Activated CD4-positive, alpha-beta T cell treated with anti-CD3 and anti-CD28 coated beads, Interleukin-2, amount 50 U/mL, for 48 hours (primary cell): ENCODE measurements around the gene FUS.
"Not testable (repeated sequence)": the region's sequence is repeated elsewhere in the genome, so short reads cannot be mapped to it uniquely, and the experiment has no call there.

ENCODE experiments used
- DNase-seq, 2 experiments: peaks; one replicate each; pipeline ENCODE4 v3.0.0-alpha.2; 2020

The FUS gene

DNA sequence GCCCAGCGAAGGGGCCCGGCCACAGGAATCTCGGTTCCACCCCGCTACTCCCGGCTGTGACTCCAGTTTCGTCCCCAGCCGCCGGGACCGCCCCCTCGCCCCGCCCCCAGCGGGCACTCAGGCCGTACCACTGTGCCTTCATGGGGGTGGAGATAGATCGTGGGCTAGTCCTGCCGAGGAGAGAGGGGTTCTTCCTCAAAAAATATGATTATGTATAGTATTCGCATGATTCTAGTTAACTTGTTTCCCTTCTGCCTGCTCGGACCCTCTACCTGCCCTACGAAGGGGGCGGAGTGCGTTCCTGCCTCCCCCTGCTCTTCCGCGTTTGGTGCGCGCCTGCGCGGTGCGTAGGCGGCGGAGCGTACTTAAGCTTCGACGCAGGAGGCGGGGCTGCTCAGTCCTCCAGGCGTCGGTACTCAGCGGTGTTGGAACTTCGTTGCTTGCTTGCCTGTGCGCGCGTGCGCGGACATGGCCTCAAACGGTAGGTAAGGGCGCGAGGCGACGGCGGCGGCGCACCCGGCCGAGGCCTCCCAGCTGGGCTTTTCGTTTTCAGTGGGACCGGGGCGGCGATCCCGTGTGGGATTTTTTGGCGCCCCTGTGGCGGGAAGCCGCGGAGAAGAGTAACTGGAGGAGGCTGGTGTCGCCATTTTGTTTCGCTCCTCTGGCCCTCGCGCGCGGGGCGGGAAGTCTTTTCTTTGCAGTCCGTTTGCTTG lies at the start of gene FUS:
FUS (plus strand) TSS at position 393 of the 713 bp plus-strand sequence; CDS start at position 469, 76 bp downstream.
- peak; percentile 91 to 92 for DNase-seq

DNA sequence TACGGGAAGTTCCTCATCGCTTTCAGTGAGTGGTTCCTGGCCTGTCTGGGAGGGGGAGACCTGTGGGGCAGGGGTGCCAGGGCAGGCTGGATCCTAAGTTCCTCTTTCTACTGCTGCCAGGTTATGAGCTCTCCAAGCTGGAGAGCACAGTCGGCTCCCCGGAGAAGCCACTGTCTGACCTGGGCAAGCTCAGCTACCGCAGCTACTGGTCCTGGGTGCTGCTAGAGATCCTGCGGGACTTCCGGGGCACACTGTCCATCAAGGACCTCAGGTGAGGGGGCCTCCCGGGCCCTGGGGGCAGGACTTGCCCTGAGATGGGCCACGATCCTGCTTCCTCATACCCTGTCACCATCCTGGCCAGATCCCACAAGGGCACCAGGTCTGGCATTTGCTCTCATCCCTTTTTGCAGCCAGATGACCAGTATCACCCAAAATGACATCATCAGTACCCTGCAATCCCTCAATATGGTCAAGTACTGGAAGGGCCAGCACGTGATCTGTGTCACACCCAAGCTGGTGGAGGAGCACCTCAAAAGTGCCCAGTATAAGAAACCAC lies 49.5 kb upstream of the FUS start:
- no peak for DNase-seq

DNA sequence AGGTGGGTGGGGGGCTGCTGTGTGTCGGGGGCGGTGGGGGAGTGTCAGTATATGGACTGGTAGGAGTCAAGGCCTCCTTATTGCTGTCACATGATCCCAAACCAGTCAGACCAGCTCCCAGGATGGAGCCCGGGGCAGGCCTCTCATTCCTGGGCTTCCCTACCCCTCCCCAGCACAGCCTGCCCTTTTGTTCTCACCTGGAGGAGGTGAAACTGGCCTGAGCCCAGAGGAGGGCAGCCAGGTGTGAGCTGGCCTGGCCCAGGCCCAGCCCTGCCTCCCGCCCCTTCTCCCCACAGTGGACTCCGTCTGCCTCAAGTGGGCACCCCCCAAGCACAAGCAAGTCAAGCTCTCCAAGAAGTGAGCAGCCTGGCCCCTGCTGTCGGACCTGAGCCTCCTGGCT lies 49.0 kb upstream of the FUS start:
- no peak for DNase-seq

DNA sequence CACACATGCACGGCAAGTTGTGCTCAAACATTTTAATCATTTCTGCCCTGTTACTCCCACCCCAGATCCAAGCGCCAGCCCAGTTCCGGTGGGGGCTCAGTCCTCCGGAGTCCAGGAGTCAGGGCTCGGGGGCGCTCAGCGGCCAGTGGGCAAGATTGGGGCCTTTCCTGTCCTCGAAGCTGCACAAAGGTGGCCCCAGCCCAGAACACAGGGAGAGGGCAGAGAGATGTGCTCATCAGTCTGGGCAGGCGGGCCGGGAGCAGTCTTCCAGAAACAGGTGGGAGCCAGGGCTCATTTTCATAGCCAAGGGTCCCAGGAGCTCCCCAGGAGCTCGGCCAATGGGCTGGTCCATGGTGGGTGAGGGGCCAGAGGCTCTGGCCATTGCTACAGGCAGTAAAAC lies 48.5 kb upstream of the FUS start:
- no peak for DNase-seq

DNA sequence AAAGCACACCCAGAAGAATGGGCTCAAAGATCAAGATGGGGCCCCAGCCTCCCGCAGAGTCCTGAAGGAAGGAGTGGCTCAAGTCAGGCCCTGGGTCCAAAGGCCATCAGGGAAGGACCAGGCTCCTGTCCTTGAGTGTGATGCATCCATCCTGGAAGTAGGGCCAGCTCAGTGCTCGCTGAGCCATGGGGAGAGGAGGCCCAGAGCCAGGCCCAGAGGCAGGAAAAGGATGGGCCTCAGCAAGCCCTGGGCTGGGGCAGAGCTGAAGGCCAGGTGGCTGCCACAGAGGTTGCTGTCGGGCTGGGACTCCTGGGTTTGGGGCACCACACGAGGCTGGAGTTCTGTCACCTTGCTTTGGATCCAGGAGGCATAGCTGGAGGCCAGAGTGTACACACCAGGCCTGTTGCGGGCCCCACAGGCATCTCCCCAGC lies 48.1 kb upstream of the FUS start:
- DNase-seq, result no peak

DNA sequence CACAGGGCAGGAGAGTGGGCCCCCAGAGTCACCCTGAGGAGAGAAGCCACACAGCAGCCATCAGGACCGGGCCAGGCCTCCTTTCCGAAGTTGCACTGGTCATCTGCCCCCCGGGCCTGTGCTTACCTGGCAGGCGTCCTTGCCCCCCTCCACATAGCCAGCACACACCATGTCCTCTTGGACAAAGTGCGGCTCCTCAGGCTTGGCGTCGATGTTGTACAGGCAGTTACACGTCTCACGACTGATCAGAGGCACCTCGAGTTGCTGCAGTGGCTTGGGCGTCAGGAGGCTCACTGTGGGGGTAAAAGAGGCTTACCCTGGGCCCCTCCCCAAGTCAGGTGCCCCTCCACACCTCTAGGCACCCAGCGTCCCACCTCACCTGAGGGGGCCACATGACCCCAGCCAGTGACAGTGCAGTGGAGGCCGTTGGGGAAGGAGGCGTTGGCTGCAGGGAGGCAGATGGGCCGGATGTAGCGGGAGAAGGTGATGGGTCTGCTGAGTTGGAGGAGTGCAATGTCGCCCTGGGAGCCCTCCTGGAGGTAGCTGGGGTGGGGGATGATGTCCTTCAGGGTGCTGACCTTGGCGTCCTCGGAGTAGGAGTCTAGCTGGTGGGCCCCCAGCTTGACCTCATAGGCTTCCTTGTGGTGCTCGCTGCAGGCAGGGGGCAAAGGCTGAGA lies 47.5 kb upstream of the FUS start:
- DNase-seq, result no peak

DNA sequence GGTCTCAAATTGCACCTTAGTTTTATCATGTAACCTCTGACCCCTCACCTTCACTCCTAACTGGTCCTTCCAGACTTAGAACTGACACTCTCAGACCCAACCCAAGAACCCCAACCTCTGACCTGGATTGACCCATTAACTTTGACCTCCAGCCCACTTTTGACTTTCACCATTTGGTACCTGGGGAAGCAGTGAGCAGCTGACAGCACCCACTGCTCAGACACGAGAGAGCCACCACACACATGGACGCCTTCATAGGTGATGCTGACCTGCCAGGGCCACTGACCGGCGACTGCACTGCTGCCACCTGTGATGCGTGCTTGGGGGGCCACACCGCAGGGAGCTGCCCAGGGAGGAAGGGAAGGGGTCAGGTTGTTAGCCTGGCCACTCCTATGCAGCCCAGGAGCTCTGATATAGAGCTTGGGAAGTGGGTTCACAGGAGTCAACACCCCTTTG lies 46.9 kb upstream of the FUS start:
- no peak for DNase-seq

DNA sequence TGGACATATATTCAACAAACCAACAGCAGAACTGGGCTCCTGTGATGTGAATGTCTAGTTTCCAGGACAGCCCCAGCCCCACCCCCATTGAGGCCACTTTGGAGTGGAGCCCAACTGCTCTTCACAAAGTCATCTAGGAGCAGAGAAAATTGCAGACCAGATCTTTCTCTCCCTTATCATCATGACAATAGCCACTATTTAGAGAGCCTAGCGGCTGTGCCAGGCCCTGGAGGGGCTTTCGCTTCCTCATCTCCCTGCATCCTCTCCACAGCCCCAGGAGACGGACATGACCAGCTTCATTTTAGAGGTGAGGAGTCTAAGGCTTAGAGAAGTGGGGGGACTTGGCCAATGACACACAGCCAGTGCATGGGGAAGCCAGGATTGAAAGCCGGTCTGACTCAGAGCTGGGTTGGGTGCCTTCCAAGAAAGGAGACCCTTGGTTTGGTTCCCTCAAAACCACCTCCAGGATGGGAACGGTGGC lies 45.8 kb upstream of the FUS start:
- DNase-seq, result no peak

DNA sequence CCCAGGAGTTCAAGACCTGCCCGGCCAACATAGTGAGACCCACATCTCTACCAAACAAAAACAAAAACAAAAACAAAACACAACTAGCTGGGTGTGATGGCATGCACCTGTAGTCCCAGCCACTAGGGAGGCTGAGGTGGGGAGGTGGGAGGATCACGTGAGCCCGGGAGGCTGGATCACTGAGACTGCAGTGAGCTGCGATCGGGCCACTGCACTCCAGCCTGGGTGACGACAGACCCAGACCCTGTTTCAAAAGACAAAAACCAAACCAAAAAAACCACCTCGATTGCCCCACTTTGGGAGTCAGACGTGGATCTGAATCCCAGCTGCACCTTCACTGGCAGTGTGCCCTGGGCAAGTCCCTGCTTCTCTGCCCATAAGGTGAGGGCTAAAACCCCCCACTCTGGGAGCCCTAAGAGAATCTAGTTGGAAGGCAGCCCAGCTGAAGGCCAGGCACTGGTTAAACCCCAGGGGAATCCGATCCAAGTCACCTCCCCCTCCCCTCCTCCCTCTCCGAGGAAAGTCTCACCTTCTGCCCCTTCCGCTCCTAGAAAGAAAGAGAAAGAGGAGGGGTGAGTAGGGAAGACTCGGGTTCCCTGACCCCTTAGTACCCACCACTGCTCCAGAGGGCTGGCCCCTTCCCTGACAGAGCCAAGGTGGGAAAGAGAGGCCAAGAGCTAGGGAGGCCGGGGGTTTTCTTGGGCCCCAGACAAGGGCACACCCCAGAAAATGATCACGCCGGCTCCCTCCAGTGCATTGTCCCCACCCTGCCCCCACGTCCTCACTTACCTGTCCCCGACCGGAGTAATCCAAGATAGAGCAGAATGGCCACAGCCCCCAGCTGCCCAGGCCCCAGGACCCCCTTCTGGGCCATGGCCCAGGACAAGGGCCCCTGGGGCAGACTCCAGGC lies 45.1 kb upstream of the FUS start:
- no peak for DNase-seq

DNA sequence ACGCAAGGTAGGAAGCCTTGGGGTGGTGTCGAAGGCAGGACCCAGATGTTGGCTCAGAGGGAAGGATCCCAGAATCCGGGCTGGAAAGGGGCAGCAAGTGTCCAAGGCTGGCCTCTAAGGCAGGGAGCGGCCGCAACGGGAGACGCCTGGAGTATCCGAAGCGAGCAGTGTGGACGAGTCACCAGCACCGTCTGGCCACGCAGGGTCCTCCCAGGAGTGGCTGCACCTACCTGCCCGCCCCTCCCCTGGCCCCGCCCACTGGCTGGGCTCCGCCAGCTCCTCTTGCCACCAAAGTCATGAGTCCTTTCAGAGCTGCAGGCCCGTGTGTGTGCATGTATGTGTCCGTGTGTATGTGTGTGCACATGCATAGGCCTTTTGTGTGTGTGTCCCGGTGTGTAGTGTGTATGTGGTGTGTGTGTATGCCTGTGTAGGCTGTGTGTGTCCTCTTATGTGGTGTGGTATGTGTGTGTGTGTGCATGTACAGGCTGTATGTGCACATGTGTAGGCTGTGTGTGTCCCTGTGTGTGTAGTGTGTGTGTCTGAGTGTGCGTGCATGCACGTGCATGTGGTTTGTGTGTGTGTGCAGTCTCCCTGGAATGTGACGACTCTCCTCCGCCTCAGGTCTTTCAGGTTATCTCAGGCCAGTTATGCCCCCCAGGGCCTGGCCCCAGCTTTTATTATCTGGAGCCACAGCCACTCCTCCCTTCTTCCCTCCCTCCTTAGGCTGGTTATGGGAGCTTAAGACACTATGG lies 44.2 kb upstream of the FUS start, which contains the start of gene PRSS8:
PRSS8 (minus strand) TSS at position 193 of the 752 bp plus-strand sequence. CDS start 229 bp downstream, outside the sequence.
- no peak for DNase-seq

DNA sequence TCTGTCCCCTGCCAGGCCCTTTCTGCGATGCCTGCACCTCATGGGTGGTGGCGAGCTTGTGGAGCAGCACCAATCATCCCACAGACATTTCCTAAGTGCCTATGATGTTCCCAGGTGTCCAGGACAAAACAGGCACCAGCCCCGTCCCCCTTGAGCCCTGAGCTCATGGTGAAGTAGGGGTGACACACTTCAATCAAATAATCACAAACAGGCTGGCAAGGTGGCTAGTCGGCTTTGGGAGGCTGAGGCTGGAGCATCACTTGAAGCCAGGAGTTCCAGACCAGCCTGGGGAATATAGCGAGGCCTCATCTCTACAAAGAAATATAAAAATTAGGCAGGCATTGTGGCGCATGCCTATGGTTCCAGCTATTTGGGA lies 43.7 kb upstream of the FUS start:
- no peak for DNase-seq

DNA sequence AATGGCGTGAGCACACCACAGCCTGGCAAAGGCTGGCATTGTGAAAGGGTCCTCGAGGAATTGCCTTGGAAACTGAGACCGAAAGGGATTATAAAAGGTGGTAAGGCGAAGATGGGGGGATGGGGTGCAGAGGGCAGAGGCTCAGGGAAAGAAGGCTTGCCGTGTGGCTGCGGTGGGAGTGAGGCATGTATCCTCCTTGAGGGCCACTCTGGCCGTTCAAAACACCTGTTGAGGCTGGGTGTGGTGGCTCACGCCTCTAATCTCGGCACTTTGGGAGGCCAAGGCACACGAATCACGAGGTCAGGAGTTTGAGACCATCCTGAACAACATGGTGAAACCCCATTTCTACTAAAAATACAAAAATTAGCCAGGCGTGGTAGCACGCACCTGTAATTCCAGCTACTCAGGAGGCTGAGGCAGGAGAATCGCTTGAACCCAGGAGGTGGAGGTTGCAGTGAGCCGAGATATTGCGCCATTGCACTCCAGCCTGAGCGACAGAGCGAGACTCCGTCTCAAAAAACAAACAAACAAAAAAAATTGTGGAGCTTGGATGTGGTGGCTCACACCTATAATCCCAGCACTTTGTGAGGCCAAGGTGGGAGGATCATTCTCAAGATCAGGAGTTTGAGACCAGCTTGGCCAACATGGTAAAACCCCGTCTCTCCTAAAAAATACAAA lies 43.0 kb upstream of the FUS start:
- not testable (repeated sequence) for DNase-seq

DNA sequence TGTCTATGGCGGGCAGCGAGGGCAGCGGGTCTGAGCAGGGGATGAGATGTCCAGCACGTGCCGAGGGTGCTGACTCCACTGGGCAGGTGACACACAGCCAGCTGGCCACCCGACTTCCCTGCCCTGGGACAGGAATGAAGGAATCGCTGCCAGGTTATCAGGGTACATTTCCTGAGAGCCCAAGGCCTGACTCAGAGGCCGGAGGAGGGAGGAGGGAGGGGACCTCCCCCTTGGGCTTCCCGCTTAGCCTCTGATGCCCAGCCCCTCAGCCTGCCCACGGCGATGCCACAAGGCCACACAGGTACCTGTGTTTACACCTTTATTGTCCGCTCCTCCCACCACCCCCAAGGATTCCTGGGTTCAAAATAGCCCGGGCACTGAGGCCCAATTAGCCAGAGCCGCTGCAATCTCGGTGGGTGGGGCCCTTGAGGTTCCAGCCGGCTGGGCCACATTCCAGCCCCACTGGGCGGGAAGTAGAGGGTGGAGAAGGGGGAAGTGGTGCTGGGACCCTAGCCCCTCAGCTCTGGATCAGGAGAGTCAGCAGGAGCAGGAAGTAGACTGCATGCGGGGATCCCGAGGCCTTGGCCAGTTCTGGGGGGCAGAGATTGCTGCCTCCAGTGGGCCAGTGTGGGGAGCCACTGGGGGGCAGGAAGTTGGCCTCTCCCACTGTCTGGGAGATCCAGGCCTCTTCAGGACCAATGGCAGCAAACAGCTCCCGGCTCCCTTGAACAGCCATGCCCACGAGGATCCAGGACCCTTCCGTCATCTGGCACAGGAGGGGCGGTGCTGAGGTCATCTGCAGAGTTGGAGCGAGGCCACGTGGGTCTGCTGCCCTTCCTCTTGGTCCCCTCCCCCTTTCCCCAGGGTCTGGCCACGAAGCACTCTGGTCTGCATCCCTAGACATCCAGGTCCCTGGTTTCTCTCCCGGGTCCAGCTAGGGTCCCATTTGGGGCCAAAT lies 41.0 kb upstream of the FUS start:
- DNase-seq, result no peak

DNA sequence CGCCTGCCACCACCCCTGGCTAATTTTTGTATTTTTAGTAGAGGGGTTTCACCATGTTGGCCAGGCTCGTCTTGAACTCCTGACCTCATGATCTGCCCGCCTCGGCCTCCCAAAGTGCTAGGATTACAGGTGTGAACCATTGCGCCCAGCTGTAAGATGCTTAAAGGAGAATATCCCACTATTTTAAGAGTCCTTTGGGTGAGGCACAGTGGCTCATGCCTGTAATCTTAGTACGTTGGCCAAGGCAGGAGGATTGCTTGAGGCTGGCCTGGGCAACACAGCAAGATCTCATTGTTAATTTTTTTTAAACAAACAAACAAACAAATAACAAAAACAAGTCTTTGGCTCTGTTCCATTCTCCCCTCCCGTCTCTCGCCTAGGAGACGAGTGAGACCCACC lies 38.9 kb upstream of the FUS start:
- DNase-seq, result not testable (repeated sequence)

DNA sequence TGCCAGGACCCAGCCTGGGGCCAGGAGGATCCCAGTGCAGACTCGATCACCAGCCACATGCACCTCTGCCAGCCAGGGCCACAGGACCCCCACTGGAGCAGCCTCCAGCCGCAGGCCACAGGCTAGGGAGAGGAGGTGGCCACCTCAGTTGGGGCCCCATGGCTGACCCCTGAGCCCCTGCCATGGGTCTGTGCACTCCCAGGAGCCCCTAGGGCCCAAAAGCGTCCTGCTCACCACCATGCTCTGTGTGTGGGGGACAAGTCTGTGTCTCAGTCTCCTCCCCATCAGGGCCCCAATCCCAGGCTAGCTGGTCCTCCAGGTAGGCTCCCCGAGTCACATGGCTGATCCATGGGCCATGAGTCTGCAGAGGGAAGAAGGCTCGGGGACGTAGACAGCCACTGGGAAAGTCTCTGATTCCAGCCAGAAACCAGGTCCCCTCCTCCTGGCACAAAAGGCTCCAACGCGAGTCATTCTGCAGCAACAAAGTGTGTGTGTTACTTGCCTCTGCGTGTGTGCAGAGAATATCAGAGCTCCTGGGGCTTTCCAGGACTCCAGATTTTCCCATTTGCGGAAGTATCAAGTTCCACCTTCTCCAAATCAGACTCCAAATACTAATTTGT lies 38.3 kb upstream of the FUS start:
- DNase-seq, result no peak

DNA sequence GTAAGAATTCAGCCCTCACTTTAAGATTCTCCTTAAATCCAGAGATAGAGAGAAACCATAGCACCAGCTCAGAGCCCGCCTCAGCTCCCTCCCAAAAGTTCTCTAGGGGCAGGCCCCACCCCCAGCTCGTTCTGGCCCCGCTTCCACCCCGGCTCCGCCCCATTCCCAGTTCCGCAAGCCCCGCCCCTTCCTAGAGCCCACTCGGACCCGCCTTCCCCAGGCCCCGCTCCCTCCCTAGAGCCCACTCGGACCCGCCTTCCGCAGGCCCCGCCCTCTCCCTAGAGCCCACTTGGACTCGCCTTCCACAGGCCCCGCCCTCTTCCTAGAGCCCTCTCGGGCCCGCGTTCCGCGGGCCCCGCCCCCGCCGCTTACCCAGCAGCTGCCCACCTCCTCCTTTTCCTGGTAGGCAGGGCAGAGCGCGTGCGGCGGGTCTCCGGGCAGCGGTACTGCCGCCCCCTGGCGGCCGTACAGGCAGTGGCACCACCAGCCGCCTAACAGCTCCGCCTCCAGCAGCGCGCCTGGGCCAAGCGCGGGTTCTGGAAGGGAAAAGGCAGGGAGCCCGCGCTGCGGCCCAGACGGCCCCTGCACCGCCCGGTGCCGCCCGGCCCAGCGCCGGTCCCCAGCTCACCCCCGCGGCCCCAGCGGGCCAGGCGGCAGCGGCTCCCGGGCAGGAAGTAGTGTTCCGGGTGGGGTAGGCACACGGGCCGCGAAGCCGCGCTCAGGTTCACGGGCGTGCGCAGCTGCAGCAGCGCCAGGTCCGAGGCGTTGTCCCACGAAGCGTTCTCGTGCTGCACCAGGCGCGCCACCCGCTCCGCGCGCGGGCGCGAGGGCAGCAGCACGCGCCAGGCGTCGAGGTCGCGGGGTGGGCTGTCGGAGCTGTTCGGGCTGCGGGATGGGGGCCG lies 37.6 kb upstream of the FUS start:
- DNase-seq, result peak; percentile 99 to 100

DNA sequence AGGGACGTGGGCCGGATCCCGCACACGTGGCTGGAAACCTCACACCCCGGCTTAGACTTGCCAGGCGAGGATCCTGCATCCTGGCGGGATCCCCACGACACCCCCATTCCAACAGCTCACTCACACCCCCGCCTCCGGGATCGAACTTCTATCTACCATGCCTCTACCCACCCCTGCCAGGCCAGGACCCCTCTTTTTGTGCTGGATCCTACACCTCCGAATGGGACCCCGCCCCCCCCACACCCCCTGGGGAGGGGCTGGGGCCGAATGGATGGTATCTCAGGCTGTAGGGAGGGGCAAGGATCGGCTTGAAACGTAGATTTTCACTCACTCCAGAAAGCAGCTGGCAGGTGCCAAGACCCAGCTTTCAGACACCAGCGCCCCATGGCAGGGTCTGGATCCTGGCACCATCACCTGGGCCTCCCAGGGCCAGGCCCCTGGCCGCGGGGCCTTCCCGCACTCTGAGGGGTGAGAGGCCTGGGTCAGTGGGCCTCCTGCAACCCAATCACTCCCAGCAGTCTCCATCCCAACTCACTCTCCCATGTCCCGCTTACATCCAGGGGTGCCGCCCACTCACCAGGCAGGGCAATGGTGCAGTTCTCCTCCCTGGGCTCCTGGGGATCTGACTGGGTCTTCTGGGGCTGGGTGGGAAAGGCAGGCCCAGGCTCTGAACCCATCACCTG lies 36.8 kb upstream of the FUS start:
- no peak for DNase-seq

DNA sequence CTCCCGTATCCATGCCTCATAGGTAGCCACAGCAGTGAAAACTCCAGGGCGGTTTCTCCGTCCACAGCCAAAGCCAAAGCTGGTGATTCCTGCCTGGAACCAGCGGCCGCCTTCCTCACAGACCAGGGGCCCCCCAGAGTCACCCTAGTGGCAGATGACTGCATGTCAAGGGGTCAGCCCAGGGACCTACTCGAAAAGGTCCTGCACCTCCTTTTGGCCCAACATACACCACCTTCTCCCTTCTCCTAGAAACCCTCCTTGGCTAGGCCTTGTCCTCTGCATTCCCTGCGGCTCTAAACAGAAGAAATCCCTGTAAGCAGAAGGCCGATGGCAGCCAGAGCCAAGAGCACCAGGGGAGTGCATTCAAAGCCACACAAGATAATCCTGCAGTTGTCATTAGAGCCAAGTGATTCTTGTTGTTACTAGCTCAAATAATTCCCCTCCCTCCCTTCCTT lies 36.2 kb upstream of the FUS start:
- no peak for DNase-seq
